Calu3 (cell line): Measurements from ENCODE around the gene CRYGN. TPM values are rescaled to one million over a fixed set of nuclear protein-coding genes. Genes with fewer than 3 reads are reported as not detected.

Experiments
- BruUV-seq: library from RNA; stranded (reverse); fragments of 400-500 nt; replicated peaks from 2 replicates; lab custom pipeline; 2021; lab: Mats Ljungman, UMichigan
- CTCF ChIA-PET: fragments of 300-600 bp; sonication (Branson Sonifier 250); formaldehyde crosslinking; loops from one replicate; lab custom pipeline; 2022; ENCODE audit warnings: antibody characterized with exemption; lab: Charles Lee
- DNase-seq: peaks from one replicate; pipeline ENCODE4 v3.0.0; 2022
- H3K27ac Mint-ChIP-seq: one replicate; pipeline ENCODE4 v1.8.0; 2022; ENCODE audit warnings: mixed read lengths; ENCODE audit not compliant: unreplicated experiment
- H3K27me3 Mint-ChIP-seq: one replicate; pipeline ENCODE4 v1.8.0; 2022; ENCODE audit warnings: mixed read lengths; ENCODE audit not compliant: unreplicated experiment
- H3K36me3 Mint-ChIP-seq: one replicate; pipeline ENCODE4 v1.8.0; 2022; ENCODE audit warnings: mild to moderate bottlenecking, moderate library complexity, mixed read lengths; ENCODE audit not compliant: insufficient read depth, unreplicated experiment
- H3K4me1 Mint-ChIP-seq: one replicate; pipeline ENCODE4 v1.8.0; 2022; ENCODE audit warnings: mild to moderate bottlenecking, low read depth, mixed read lengths; ENCODE audit not compliant: unreplicated experiment
- H3K4me3 Mint-ChIP-seq: one replicate; pipeline ENCODE4 v1.8.0; 2022; ENCODE audit warnings: mild to moderate bottlenecking, low read depth, moderate library complexity, mixed read lengths; ENCODE audit not compliant: unreplicated experiment
- H3K9me3 Mint-ChIP-seq: one replicate; pipeline ENCODE4 v1.8.0; 2022; ENCODE audit warnings: low read depth, mixed read lengths; ENCODE audit not compliant: unreplicated experiment
- intact Hi-C: fragments of 100-400 bp; cut with micrococcal nuclease; formaldehyde crosslinking; loops from one replicate; pipeline ENCODE4 v1.10.0; 2022; ENCODE audit not compliant: unreplicated experiment
- total RNA-seq: library from RNA; stranded (reverse); gene quantifications from 2 replicates; pipeline ENCODE4 v1.2.3, GENCODE V29; 2022
- TF ChIP-seq, protein P1 (sequence below): fragments of 200-600 bp; IDR thresholded peaks from one replicate; pipeline ENCODE4 v1.8.0; 2022; ENCODE audit warnings: antibody characterized with exemption; ENCODE audit not compliant: unreplicated experiment

Gene CRYGN
- total RNA-seq, 1 experiment from 2014 or later = not detected

DNA sequence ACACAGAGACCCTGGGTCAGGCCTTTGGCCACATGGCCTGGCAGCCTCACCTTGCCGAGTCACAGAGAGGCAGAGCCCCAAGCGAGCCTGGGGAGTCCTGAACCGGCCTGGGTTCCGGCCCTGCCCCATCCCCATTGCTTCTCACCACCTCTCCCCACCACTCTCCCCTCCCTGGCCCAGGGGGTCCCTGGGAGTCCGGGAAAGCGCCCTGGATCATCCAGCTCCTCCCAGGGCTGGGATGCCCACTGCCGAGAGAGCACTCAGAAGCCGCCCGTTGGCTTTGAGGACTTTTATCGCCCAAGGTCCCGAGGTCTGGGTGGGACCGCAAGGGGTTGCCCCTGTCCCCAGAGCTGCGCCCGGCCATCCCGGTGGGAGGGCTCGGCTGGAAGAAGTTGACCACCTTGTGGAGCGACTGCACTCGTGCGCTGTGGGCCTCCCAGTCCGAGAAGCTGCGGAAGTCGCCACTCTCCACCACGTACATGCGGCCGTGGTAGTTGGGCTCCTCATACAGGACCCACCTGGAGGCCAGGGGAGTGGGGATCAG, 8.1 kb downstream of the CRYGN start:
- no peaks in the 10 kb centered on the region for H3K9me3 Mint-ChIP-seq
- TF ChIP-seq, protein P1, sequence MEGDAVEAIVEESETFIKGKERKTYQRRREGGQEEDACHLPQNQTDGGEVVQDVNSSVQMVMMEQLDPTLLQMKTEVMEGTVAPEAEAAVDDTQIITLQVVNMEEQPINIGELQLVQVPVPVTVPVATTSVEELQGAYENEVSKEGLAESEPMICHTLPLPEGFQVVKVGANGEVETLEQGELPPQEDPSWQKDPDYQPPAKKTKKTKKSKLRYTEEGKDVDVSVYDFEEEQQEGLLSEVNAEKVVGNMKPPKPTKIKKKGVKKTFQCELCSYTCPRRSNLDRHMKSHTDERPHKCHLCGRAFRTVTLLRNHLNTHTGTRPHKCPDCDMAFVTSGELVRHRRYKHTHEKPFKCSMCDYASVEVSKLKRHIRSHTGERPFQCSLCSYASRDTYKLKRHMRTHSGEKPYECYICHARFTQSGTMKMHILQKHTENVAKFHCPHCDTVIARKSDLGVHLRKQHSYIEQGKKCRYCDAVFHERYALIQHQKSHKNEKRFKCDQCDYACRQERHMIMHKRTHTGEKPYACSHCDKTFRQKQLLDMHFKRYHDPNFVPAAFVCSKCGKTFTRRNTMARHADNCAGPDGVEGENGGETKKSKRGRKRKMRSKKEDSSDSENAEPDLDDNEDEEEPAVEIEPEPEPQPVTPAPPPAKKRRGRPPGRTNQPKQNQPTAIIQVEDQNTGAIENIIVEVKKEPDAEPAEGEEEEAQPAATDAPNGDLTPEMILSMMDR = no peak
- H3K4me3 Mint-ChIP-seq = no peak overlapping the region
- intact Hi-C loops = no loop called here
- peaks cover 7% of the 10 kb centered on the region for H3K36me3 Mint-ChIP-seq
- peaks cover 12% of the 10 kb centered on the region for H3K4me1 Mint-ChIP-seq
- peaks cover 22% of the 10 kb centered on the region for H3K27me3 Mint-ChIP-seq
- no peak overlapping the region for H3K27ac Mint-ChIP-seq
- no TSS peak for BruUV-seq
- CTCF ChIA-PET = no interaction called here
- no peak for DNase-seq

DNA sequence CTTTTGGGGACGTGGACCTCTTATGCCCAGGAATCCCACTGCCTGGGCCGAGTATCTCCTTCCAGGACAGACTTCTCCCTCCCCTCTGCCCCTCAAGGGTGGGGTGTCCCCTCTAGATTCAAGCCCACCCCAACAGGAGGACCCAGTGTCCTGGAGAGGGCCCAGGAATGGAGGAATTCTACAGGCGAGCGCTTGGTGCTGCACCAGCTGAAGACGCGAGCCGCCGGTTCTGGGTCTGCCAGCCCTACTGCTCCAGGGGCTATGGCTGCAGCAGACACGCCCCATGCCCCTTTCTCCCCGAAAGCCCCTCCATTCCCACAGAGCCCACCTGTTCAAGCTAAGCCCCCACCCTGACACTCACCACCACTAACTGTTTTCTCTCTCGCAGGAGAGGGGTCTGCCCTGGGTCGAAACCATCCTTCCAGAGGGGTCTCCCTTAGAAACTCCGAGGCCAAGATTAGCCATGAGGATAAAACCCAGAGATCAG, 8.6 kb downstream of the CRYGN start:
- DNase-seq = no peak
- no peak overlapping the region for H3K27ac Mint-ChIP-seq

DNA sequence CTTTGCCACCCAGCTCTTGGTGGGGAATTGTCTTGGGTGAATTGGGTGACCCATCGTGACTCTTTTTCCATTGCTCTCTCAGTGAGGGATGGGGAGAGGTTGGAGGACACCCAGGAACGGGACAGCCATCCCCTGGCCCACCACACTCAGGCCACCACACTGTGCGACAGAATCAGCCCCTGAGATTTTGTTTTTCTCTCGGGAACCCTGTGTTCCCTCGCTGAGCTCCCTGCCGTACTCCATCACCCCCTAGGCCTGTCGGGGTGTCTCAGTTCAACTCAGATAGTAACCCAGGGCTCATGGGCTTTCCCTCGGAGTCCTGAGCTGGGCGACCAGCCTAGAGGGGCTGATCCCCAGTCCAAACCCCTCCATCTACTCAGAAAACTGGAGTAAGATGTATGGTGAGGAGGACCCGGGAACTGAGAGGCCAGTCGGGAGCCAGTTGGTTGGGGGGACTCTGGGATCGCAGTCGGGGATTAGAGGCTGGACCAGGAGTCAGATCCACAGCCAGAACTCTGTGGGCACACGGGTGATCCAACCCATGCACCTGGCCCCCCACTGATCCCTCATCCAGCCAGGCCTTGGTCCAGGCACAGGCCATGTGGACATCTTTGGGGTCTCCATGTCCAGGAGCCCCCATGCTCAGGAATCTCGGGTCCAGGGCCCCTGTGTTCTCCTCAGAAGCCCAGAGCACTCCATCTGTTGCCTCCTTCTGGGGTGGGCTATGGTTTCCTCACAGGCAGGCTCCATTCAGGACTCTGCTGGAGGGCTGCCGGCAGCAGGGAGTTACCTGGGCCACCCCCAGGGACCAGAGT, 9.3 kb downstream of the CRYGN start:
- Mint-ChIP-seq H3K36me3 (peaks cover 7% of the 10 kb centered on the region), H3K9me3 (no peaks in the 10 kb centered on the region), H3K4me3 (no peak overlapping the region), H3K4me1 (peaks cover 17% of the 10 kb centered on the region), H3K27me3 (peaks cover 15% of the 10 kb centered on the region), H3K27ac (no peak overlapping the region)
- TF ChIP-seq, protein P1 = no peak
- DNase-seq = no peak
- intact Hi-C loops = no loop called here
- CTCF ChIA-PET = interaction anchor here (1.2 kb wide), 1 partner anchor 19 kb away, joined by 3 read pairs; no protein-coding TSS in a partner anchor
- BruUV-seq = no TSS peak

More for the DNA sequence above, 8.6 kb downstream of the CRYGN start:
- no peak overlapping the region for H3K4me3 Mint-ChIP-seq
- H3K27me3 Mint-ChIP-seq = peaks cover 17% of the 10 kb centered on the region
- intact Hi-C loops = no loop called here
- H3K9me3 Mint-ChIP-seq = no peaks in the 10 kb centered on the region
- no TSS peak for BruUV-seq
- peaks cover 7% of the 10 kb centered on the region for H3K36me3 Mint-ChIP-seq
- H3K4me1 Mint-ChIP-seq = peaks cover 17% of the 10 kb centered on the region
- CTCF ChIA-PET = no interaction called here
- TF ChIP-seq, protein P1 = no peak

DNA sequence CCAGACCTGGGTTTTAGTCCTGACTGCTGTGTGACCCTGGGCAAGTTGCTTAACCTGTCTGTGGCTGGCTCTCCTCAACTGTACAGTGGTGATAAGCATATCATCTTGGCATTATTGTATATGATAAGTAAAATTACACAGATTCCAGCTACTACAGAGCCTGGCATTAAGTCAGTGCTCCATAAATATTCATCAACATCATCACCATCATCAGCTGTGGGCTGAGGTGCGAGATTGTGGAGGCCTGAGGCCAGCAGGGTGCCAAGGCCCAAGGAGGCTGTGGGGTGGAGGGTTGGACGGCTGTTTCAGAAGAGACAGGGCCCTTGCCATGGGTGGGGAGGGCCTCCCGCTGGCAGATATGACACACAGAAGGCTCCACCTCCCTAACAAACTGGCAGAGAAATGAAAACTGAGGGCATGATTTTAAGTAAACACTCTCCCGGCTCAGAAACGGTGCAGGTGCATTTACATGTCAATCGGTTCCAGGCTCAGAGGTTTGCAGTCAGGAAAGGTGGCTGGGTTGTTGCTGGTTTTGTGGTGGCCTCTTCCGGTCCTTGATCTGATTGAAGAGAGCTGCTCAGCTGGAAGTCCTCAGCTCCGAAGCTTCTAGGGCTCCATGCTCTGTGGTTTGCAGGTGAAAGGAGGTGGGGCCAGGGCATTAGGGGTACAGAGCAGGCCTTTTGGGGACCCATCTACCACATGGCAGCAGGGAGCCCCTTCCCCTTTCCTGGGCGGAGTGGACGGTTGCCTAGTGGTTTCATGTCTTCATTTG, 10.2 kb downstream of the CRYGN start:
- TF ChIP-seq, protein P1 = no peak
- H3K36me3 Mint-ChIP-seq = peaks cover 7% of the 10 kb centered on the region
- no peak overlapping the region for H3K27ac Mint-ChIP-seq
- CTCF ChIA-PET = interaction anchor here (1.2 kb wide), 1 partner anchor 20 kb away, joined by 3 read pairs; no protein-coding TSS in a partner anchor
- BruUV-seq = no TSS peak
- DNase-seq = no peak
- intact Hi-C loops = no loop called here
- peaks cover 7% of the 10 kb centered on the region for H3K27me3 Mint-ChIP-seq
- H3K4me1 Mint-ChIP-seq = peaks cover 17% of the 10 kb centered on the region
- no peak overlapping the region for H3K4me3 Mint-ChIP-seq
- H3K9me3 Mint-ChIP-seq = no peaks in the 10 kb centered on the region
